ENCODE results near the gene ALKBH5.
"Not testable (repeated sequence)": the region's sequence is repeated elsewhere in the genome, so short reads cannot be mapped to it uniquely, and the experiment has no call there.

Gene ALKBH5

GRCh38 chr17:18186627-18186982 is 3.0 kb downstream of the ALKBH5 start:
- no peak for DNase-seq

GRCh38 chr17:18187226-18187625 is 3.6 kb downstream of the ALKBH5 start:
- no peak for DNase-seq

- DNase-seq: no peak
Observed at GRCh38 chr17:18187821-18188761, 4.5 kb downstream of the ALKBH5 start.

- no peak for DNase-seq
Observed at GRCh38 chr17:18190628-18191235, 7.1 kb downstream of the ALKBH5 start.

- DNase-seq: no peak
Observed at GRCh38 chr17:18191236-18191667, 7.6 kb downstream of the ALKBH5 start.

GRCh38 chr17:18191967-18192366 is 8.3 kb downstream of the ALKBH5 start:
- no peak for DNase-seq

GRCh38 chr17:18194394-18194793 is 10.8 kb downstream of the ALKBH5 start:
- no peak for DNase-seq

- DNase-seq: no peak
Observed at GRCh38 chr17:18194804-18195203, 11.2 kb downstream of the ALKBH5 start.

GRCh38 chr17:18195246-18195645 is 11.6 kb downstream of the ALKBH5 start:
- no peak for DNase-seq

- no peak for DNase-seq
Observed at GRCh38 chr17:18197535-18198194, 14.0 kb downstream of the ALKBH5 start.

GRCh38 chr17:18198530-18198929 is 14.9 kb downstream of the ALKBH5 start:
- no peak for DNase-seq

GRCh38 chr17:18201108-18201507 is 17.5 kb downstream of the ALKBH5 start:
- DNase-seq: no peak

- no peak for DNase-seq
Observed at GRCh38 chr17:18203308-18203707, 19.7 kb downstream of the ALKBH5 start.

- DNase-seq: no peak
Observed at GRCh38 chr17:18205861-18206260, 22.2 kb downstream of the ALKBH5 start.

GRCh38 chr17:18206962-18207361 is 23.3 kb downstream of the ALKBH5 start:
- no peak for DNase-seq

- no peak for DNase-seq
Observed at GRCh38 chr17:18208092-18208491, 24.5 kb downstream of the ALKBH5 start.

GRCh38 chr17:18213666-18214270 is 30.1 kb downstream of the ALKBH5 start:
- no peak for DNase-seq

GRCh38 chr17:18216906-18217305 is 33.3 kb downstream of the ALKBH5 start:
- DNase-seq: not testable (repeated sequence)

- peak; percentile 65 for DNase-seq
Observed at GRCh38 chr17:18217412-18218015, 33.9 kb downstream of the ALKBH5 start.

- DNase-seq: no peak
Observed at GRCh38 chr17:18218756-18219415, 35.3 kb downstream of the ALKBH5 start.

- no peak for DNase-seq
Observed at GRCh38 chr17:18224053-18224386, 40.4 kb downstream of the ALKBH5 start.

GRCh38 chr17:18224387-18225120 is 40.9 kb downstream of the ALKBH5 start:
- DNase-seq: no peak

All from T-helper 9 cell (primary cell).